ENCODE measurements around the gene MCIDAS. TPM values are rescaled to one million over a fixed set of nuclear protein-coding genes. Genes with fewer than 3 reads are reported as not detected.

The MCIDAS gene
- polyA plus RNA-seq, 3 donors = not detected

DNA sequence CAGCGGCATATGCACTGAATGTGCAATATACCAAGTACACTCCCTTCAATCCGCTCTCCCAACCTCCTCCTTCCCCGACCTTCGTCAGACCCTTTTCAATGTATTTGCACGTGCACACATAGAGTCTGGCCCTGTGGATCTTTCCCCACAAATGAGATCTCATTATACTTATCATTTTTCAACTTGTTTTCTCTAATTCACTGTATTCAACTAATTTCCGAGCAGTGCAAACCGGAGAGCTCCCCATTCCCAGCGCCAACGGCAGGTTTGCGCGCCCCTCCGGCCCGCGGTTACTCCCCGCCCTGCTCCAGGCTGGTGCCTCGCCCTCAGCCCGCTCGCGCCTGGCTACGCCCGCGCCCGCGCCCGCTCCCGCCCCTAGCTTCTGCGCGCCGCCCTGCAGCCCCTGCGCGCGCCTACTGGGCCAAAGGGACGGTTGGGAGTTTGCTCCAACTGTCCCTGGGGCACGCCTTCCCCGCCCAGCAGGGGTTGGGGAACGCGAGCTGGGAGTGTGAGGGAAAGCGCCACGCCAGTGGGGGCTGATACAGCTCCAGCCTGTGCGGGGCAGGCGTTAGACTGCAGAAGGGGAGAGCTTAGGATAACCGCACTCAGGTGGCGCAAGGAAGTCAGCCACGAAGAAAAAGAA lies 50.8 kb downstream of the MCIDAS start:
- H3K36me3 ChIP-seq (replicated peaks in 1 of 2; ENCODE audit: control insufficient read depth in 1 of 2, insufficient read depth in 2 of 2, low read length in 2 of 2) = no peaks in the 10 kb centered on the region
- H2AFZ ChIP-seq (ENCODE audit: insufficient read depth, low read depth, low read length, poor library complexity, severe bottlenecking) = peak overlapping the region; percentile 57
- H3K4me3 ChIP-seq (replicated peaks in 1 of 3; ENCODE audit: low read depth in 2 of 3, low read length in 3 of 3) = peak overlapping the region; percentile 4 to 69 (median 30)
- DNase-seq = peak in 2 of 3 donors; percentile 5 to 28
- Mint-ChIP-seq H3K9me3 (peaks cover 2 to 22% (median 7%) of the 10 kb centered on the region in 7 donors), H3K27ac (no peak overlapping the region), H3K27me3 (ENCODE audit: low read depth in 3 of 3) (peaks cover 60 to 86% (median 73%) of the 10 kb centered on the region in 3 donors), H3K36me3 (peaks cover 0 to 7% of the 10 kb centered on the region in 2 donors), H3K4me3 (peak overlapping the region; percentile 65 to 89), H3K4me1 (peaks cover 36% of the 10 kb centered on the region)
- TF ChIP-seq CTCF (IDR thresholded peaks at IDR 0.05) = peak; percentile 31
- H3K9ac ChIP-seq (ENCODE audit: insufficient read depth, low read length, poor library complexity, severe bottlenecking) = no peak overlapping the region
- H3K4me1 ChIP-seq (ENCODE audit: control insufficient read depth in 1 of 2, insufficient read depth in 2 of 2, low read length in 2 of 2) = peaks cover 32 to 34% of the 10 kb centered on the region in 2 donors
- H3K27me3 ChIP-seq (ENCODE audit: control insufficient read depth in 2 of 2, insufficient read depth in 2 of 2, low read length in 2 of 2) = peaks cover 72 to 91% of the 10 kb centered on the region in 2 donors
- intact Hi-C loops (cut with micrococcal nuclease) = no loop called here
- H3K79me2 ChIP-seq (ENCODE audit: insufficient read depth, low read length) = no peaks in the 10 kb centered on the region
- 2% methylated on average over 44 of the region's 44 CpGs for WGBS (ENCODE audit: insufficient coverage)
- no peak overlapping the region for H3K27ac ChIP-seq (ENCODE audit: low read depth in 1 of 2, low read length in 2 of 2)
- H3K9me3 ChIP-seq (replicated peaks in 1 of 2; ENCODE audit: control insufficient read depth in 1 of 2, insufficient read depth in 1 of 2, low read length in 2 of 2) = peaks cover 0 to 13% of the 10 kb centered on the region in 2 donors
- no peaks in the 10 kb centered on the region for H4K20me1 ChIP-seq (ENCODE audit: insufficient read depth, low read length)
- H3K4me2 ChIP-seq (replicated peaks; ENCODE audit: extremely low read depth, low read length, poor library complexity, severe bottlenecking) = peak overlapping the region; percentile 79

- peak overlapping the region; percentile 65 to 89 for H3K4me3 Mint-ChIP-seq
- Histone ChIP-seq H3K4me3 (replicated peaks in 1 of 3; ENCODE audit: low read depth in 2 of 3, low read length in 3 of 3) (peak overlapping the region in 1 of 3 experiments; percentile 69), H3K27me3 (ENCODE audit: control insufficient read depth in 2 of 2, insufficient read depth in 2 of 2, low read length in 2 of 2) (peaks cover 70 to 86% of the 10 kb centered on the region in 2 donors), H3K4me2 (replicated peaks; ENCODE audit: extremely low read depth, low read length, poor library complexity, severe bottlenecking) (peak overlapping the region; percentile 79), H3K27ac (ENCODE audit: low read depth in 1 of 2, low read length in 2 of 2) (no peak overlapping the region), H3K4me1 (ENCODE audit: control insufficient read depth in 1 of 2, insufficient read depth in 2 of 2, low read length in 2 of 2) (peaks cover 32 to 34% of the 10 kb centered on the region in 2 donors), H4K20me1 (ENCODE audit: insufficient read depth, low read length) (no peaks in the 10 kb centered on the region), H3K9ac (ENCODE audit: insufficient read depth, low read length, poor library complexity, severe bottlenecking) (no peak overlapping the region), H3K9me3 (replicated peaks in 1 of 2; ENCODE audit: control insufficient read depth in 1 of 2, insufficient read depth in 1 of 2, low read length in 2 of 2) (peaks cover 0 to 13% of the 10 kb centered on the region in 2 donors), H3K79me2 (ENCODE audit: insufficient read depth, low read length) (no peaks in the 10 kb centered on the region), H2AFZ (ENCODE audit: insufficient read depth, low read depth, low read length, poor library complexity, severe bottlenecking) (no peak overlapping the region), H3K36me3 (replicated peaks in 1 of 2; ENCODE audit: control insufficient read depth in 1 of 2, insufficient read depth in 2 of 2, low read length in 2 of 2) (no peaks in the 10 kb centered on the region)
- H3K9me3 Mint-ChIP-seq = peaks cover 2 to 22% (median 7%) of the 10 kb centered on the region in 7 donors
- H3K27ac Mint-ChIP-seq = no peak overlapping the region
- H3K27me3 Mint-ChIP-seq (ENCODE audit: low read depth in 3 of 3) = peaks cover 61 to 86% (median 70%) of the 10 kb centered on the region in 3 donors
- TF ChIP-seq CTCF (IDR thresholded peaks at IDR 0.05) = no peak
- H3K4me1 Mint-ChIP-seq = peaks cover 36% of the 10 kb centered on the region
- WGBS (ENCODE audit: insufficient coverage) = 3% methylated on average over 4 of the region's 7 CpGs
- H3K36me3 Mint-ChIP-seq = peaks cover 0 to 7% of the 10 kb centered on the region in 2 donors
- intact Hi-C loops (cut with micrococcal nuclease) = no loop called here
- no peak for DNase-seq
Measured at GRCh38 chr5:55175781-55176175, 51.3 kb downstream of the MCIDAS start.
